GM12891 (cell line): ENCODE measurements around the gene RUNX1.

Experiments
- DNase-seq: peaks from one replicate; pipeline ENCODE4 v3.0.0; 2011; ENCODE audit warnings: low spot score; ENCODE audit not compliant: insufficient read length
- FAIRE-seq: peaks from 2 replicates; lab custom pipeline; 2011; peaks lifted over from hg19 to GRCh38; lab: Jason Lieb, UNC
- PAX5 ChIP-seq: IDR thresholded peaks from 2 replicates; pipeline ENCODE4 v1.6.1; 2011; ENCODE audit warnings: low read length, moderate library complexity, mild to moderate bottlenecking; ENCODE audit not compliant: insufficient read depth, severe bottlenecking
- POLR2A ChIP-seq: IDR thresholded peaks from 2 replicates; pipeline ENCODE4 v1.6.1; 2011; ENCODE audit warnings: low read depth, low read length, control low read depth
- POLR2AphosphoS5 ChIP-seq: IDR thresholded peaks from 2 replicates; pipeline ENCODE4 v1.6.1; 2011; ENCODE audit warnings: low read depth, low read length, control low read depth
- POU2F2 ChIP-seq: IDR thresholded peaks from 2 replicates; pipeline ENCODE4 v1.6.1; 2011; ENCODE audit warnings: low read depth, mild to moderate bottlenecking, control low read depth, low read length, moderate library complexity
- SPI1 ChIP-seq: IDR thresholded peaks from 2 replicates; pipeline ENCODE4 v1.6.1; 2011; ENCODE audit warnings: low read depth, low read length, control low read depth
- TAF1 ChIP-seq: IDR thresholded peaks from 2 replicates; pipeline ENCODE4 v1.6.1; 2011; ENCODE audit warnings: low read depth, low read length, control low read depth

Gene RUNX1

GRCh38 chr21:34884346-34884929 is 164.7 kb downstream of the RUNX1 start:
- TF ChIP-seq POLR2A (no peak; the same call in 1 of the 2 replicates), TAF1 (no peak), PAX5 (no peak), POLR2AphosphoS5 (no peak), POU2F2 (no peak), SPI1 (no peak)
- FAIRE-seq (no peak), DNase-seq (no peak)

- FAIRE-seq (peak; percentile 38), DNase-seq (no peak)
- no peak for TF ChIP-seq POLR2AphosphoS5
- TF ChIP-seq POLR2A = no peak
- TF ChIP-seq POU2F2 = no peak
- no peak for TF ChIP-seq PAX5
- TF ChIP-seq SPI1 = no peak
- no peak for TF ChIP-seq TAF1
Observed at GRCh38 chr21:34883491-34884271, 165.4 kb downstream of the RUNX1 start.

GRCh38 chr21:34882719-34883131 is 166.4 kb downstream of the RUNX1 start:
- FAIRE-seq (peak; percentile 82), DNase-seq (no peak)
- no peak for TF ChIP-seq POLR2A
- TF ChIP-seq TAF1 = no peak
- no peak for TF ChIP-seq PAX5
- TF ChIP-seq POU2F2 = no peak
- no peak for TF ChIP-seq POLR2AphosphoS5
- peak; percentile 86 for TF ChIP-seq SPI1

- DNase-seq = no peak
- TF ChIP-seq PAX5 (no peak), SPI1 (no peak), POU2F2 (no peak), POLR2AphosphoS5 (no peak), TAF1 (no peak), POLR2A (no peak)
- FAIRE-seq = peak; percentile 38
Observed at GRCh38 chr21:34881839-34882371, 167.2 kb downstream of the RUNX1 start.

- TF ChIP-seq POU2F2 (no peak), POLR2AphosphoS5 (no peak), PAX5 (no peak), SPI1 (no peak), TAF1 (no peak), POLR2A (no peak)
- DNase-seq (no peak), FAIRE-seq (no peak)
Observed at GRCh38 chr21:34881421-34881820, 167.7 kb downstream of the RUNX1 start.

GRCh38 chr21:34880401-34880800 is 168.7 kb downstream of the RUNX1 start:
- TF ChIP-seq POLR2A (no peak), POLR2AphosphoS5 (no peak)
- FAIRE-seq (peak; percentile 38), DNase-seq (no peak)

- FAIRE-seq = no peak
- TF ChIP-seq TAF1 (no peak), POLR2AphosphoS5 (no peak), POLR2A (no peak), SPI1 (no peak), PAX5 (no peak), POU2F2 (no peak)
- DNase-seq = no peak
Observed at GRCh38 chr21:34878940-34879339, 170.2 kb downstream of the RUNX1 start.

GRCh38 chr21:34878501-34878900 is 170.6 kb downstream of the RUNX1 start:
- DNase-seq (no peak), FAIRE-seq (no peak)
- TF ChIP-seq POLR2AphosphoS5 (no peak), SPI1 (no peak), POU2F2 (no peak), PAX5 (no peak), TAF1 (no peak), POLR2A (no peak)

GRCh38 chr21:34877485-34878128 is 171.5 kb downstream of the RUNX1 start:
- FAIRE-seq (no peak), DNase-seq (no peak)
- TF ChIP-seq PAX5 (no peak), POLR2AphosphoS5 (no peak), SPI1 (no peak), POU2F2 (no peak), POLR2A (no peak), TAF1 (no peak)
